HepG2 (cell line): ENCODE measurements around the gene RAC3. TPM values are rescaled to one million over a fixed set of nuclear protein-coding genes. Genes with fewer than 3 reads are reported as not detected.

Experiments used
- ATAD3A ChIP-seq: sonication (generic); formaldehyde crosslinking; IDR thresholded peaks from 2 replicates; pipeline ENCODE4 v1.4.0; 2020; ENCODE audit warnings: missing genetic modification reagents
- CEBPZ ChIP-seq: IDR thresholded peaks from 2 replicates; pipeline ENCODE4 v1.6.1; 2012; ENCODE audit warnings: low read length, improper control_type of control experiment
- E2F1 ChIP-seq: sonication (generic); formaldehyde crosslinking; IDR thresholded peaks from 2 replicates; pipeline ENCODE4 v1.5.0; 2020; ENCODE audit warnings: missing genetic modification reagents
- FOXM1 ChIP-seq: sonication (generic); formaldehyde crosslinking; IDR thresholded peaks from 2 replicates; pipeline ENCODE4 v1.5.0; 2020; ENCODE audit warnings: missing genetic modification reagents
- FOXP4 ChIP-seq: sonication (generic); formaldehyde crosslinking; IDR thresholded peaks from 2 replicates; pipeline ENCODE4 v1.4.0; 2020; ENCODE audit warnings: missing genetic modification reagents
- MBNL3 ChIP-seq: fragments of 250-450 bp; sonication (Bioruptor Pico); conservative IDR thresholded peaks from 2 replicates; pipeline ENCODE4 v1.8.0; 2022; ENCODE audit warnings: mild to moderate bottlenecking, inconsistent platforms
- PRDM4 ChIP-seq: sonication (generic); formaldehyde crosslinking; IDR thresholded peaks from 2 replicates; pipeline ENCODE4 v1.9.0; 2021; ENCODE audit warnings: missing genetic modification reagents, borderline replicate concordance
- RORA ChIP-seq: sonication (generic); formaldehyde crosslinking; IDR thresholded peaks from 2 replicates; pipeline ENCODE4 v1.5.0; 2020; ENCODE audit warnings: mild to moderate bottlenecking, missing genetic modification reagents, moderate library complexity
- TGIF2 ChIP-seq: IDR thresholded peaks from 2 replicates; pipeline ENCODE4 v1.6.1; 2016; ENCODE audit warnings: control low read depth, missing compliant biosample characterization
- ZBTB20 ChIP-seq: sonication (generic); formaldehyde crosslinking; IDR thresholded peaks from 2 replicates; pipeline ENCODE4 v1.8.1; 2023; ENCODE audit warnings: missing genetic modification reagents, low read depth, mild to moderate bottlenecking, borderline replicate concordance
- ZBTB33 ChIP-seq: sonication (generic); formaldehyde crosslinking; IDR thresholded peaks from 2 replicates; pipeline ENCODE4 v1.4.0; 2020; ENCODE audit warnings: missing genetic modification reagents
- ZBTB43 ChIP-seq: sonication (generic); formaldehyde crosslinking; conservative IDR thresholded peaks from 2 replicates; pipeline ENCODE4 v1.4.0; 2020; ENCODE audit warnings: missing genetic modification reagents
- ZBTB8A ChIP-seq: sonication (generic); formaldehyde crosslinking; IDR thresholded peaks from 2 replicates; pipeline ENCODE4 v1.4.0; 2020; ENCODE audit warnings: mild to moderate bottlenecking, low read depth, missing genetic modification reagents, borderline replicate concordance
- ZFAT ChIP-seq: sonication (generic); formaldehyde crosslinking; conservative IDR thresholded peaks from 2 replicates; pipeline ENCODE4 v1.8.1; 2023; ENCODE audit warnings: missing genetic modification reagents, inconsistent platforms
- ZFP36L1 ChIP-seq: sonication (generic); formaldehyde crosslinking; IDR thresholded peaks from 2 replicates; pipeline ENCODE4 v1.8.0; 2022; ENCODE audit warnings: mild to moderate bottlenecking, missing genetic modification reagents, moderate library complexity
- ZKSCAN5 ChIP-seq: sonication (generic); formaldehyde crosslinking; IDR thresholded peaks from 2 replicates; pipeline ENCODE4 v1.5.1; 2020; ENCODE audit warnings: mild to moderate bottlenecking, missing genetic modification reagents
- ZNF354B ChIP-seq: sonication (generic); formaldehyde crosslinking; IDR thresholded peaks from 2 replicates; pipeline ENCODE4 v1.8.0; 2022; ENCODE audit warnings: mild to moderate bottlenecking, missing genetic modification reagents
- ZNF724P ChIP-seq: sonication (generic); formaldehyde crosslinking; IDR thresholded peaks from 2 replicates; pipeline ENCODE4 v1.8.0; 2022; ENCODE audit warnings: missing genetic modification reagents, borderline replicate concordance
- polyA plus RNA-seq, 8 experiments: library from polyadenylated mRNA; depleted of rRNA in 3 of 8; stranded (reverse) in 7 of 8; unstranded in 1 of 8; fragments of >200 nt; fragmentation: Illumina TruSeq in 4 of 8; extraction: Trizol in 4 of 8; gene quantifications; 2 replicates each; pipeline versions ENCODE4 v1.2.1 to v1.2.3, GENCODE V29; 2011 to 2016; ENCODE audit warnings: low read depth in 4 of 8, missing spikeins in 1 of 8, mixed read lengths in 1 of 8; ENCODE audit not compliant: insufficient read depth in 1 of 8
- total RNA-seq, 5 experiments: library from RNA; depleted of rRNA; stranded (reverse); fragments of >200 nt; fragmentation: Illumina TruSeq; extraction: Trizol; gene quantifications; 2 replicates each; pipeline ENCODE4 v1.2.3, GENCODE V29; 2016; ENCODE audit warnings: low read depth in 1 of 5

The RAC3 gene
- total and polyA plus RNA-seq, 2 of the 13 experiments (the other 11 are each of a cell fraction or from before 2014, with no cell fraction given), result 10.5 to 21.3 TPM

- TF ChIP-seq CEBPZ (no peak), MBNL3 (no peak), ZBTB8A (no peak), TGIF2 (CRISPR knock-in tag) (no peak), ZBTB33 (CRISPR knock-in tag) (peak; percentile 84), ATAD3A (CRISPR knock-in tag) (no peak), E2F1 (no peak), ZBTB20 (CRISPR knock-in tag) (no peak), ZFAT (CRISPR knock-in tag) (no peak), ZNF354B (CRISPR knock-in tag) (no peak), PRDM4 (CRISPR knock-in tag) (no peak), ZNF724P (CRISPR knock-in tag) (no peak), FOXM1 (CRISPR knock-in tag) (no peak), ZFP36L1 (no peak), FOXP4 (CRISPR knock-in tag) (no peak), ZBTB43 (CRISPR knock-in tag) (no peak), ZKSCAN5 (CRISPR knock-in tag) (no peak), RORA (CRISPR knock-in tag) (no peak)
Observed at GRCh38 chr17:81996232-81996756, 35.2 kb upstream of the RAC3 start (continued).
